A204.1 (cell line): ENCODE data around the gene CRYGN.

Experiments used
- FAIRE-seq: peaks from 2 replicates; lab custom pipeline; 2012; peaks lifted over from hg19 to GRCh38; lab: Jason Lieb, UNC

Gene CRYGN

GRCh38 chr7:151439855-151440798, at the start of gene CRYGN:
Gene CRYGN (minus strand): TSS chr7:151440141. CDS start chr7:151439917, 224 bp downstream.
- FAIRE-seq, result no peak

GRCh38 chr7:151489498-151489897, 49.6 kb upstream of the CRYGN start:
- FAIRE-seq, result no peak

GRCh38 chr7:151488096-151488495, 48.2 kb upstream of the CRYGN start:
- FAIRE-seq, result no peak

GRCh38 chr7:151487228-151487627, 47.3 kb upstream of the CRYGN start:
- FAIRE-seq, result no peak

- no peak for FAIRE-seq
Measured at GRCh38 chr7:151486074-151486473, 46.1 kb upstream of the CRYGN start.

- no peak for FAIRE-seq
Measured at GRCh38 chr7:151484971-151485707, 45.2 kb upstream of the CRYGN start.

- FAIRE-seq, result no peak
Measured at GRCh38 chr7:151483711-151483983, 43.7 kb upstream of the CRYGN start.

- no peak for FAIRE-seq
Measured at GRCh38 chr7:151482883-151483710, 43.2 kb upstream of the CRYGN start.

- FAIRE-seq, result no peak
Measured at GRCh38 chr7:151481650-151482505, 41.9 kb upstream of the CRYGN start.

GRCh38 chr7:151477867-151478266, 37.9 kb upstream of the CRYGN start:
- FAIRE-seq, result no peak

GRCh38 chr7:151472644-151473380, 32.9 kb upstream of the CRYGN start:
- no peak for FAIRE-seq

- no peak for FAIRE-seq
Measured at GRCh38 chr7:151470711-151471110, 30.8 kb upstream of the CRYGN start.

- no peak for FAIRE-seq
Measured at GRCh38 chr7:151469281-151469680, 29.3 kb upstream of the CRYGN start.

- FAIRE-seq, result no peak
Measured at GRCh38 chr7:151468217-151469018, 28.5 kb upstream of the CRYGN start.

GRCh38 chr7:151465169-151465568, 25.2 kb upstream of the CRYGN start:
- FAIRE-seq, result no peak

- FAIRE-seq, result no peak
Measured at GRCh38 chr7:151462306-151462779, 22.4 kb upstream of the CRYGN start.

- no peak for FAIRE-seq
Measured at GRCh38 chr7:151461942-151462230, 21.9 kb upstream of the CRYGN start.

GRCh38 chr7:151461096-151461941, 21.4 kb upstream of the CRYGN start:
- no peak for FAIRE-seq

- FAIRE-seq, result no peak
Measured at GRCh38 chr7:151460474-151460855, 20.5 kb upstream of the CRYGN start.
